Loucy (cell line): ENCODE measurements around the gene ZNF608.

Source experiments
- H2AFZ ChIP-seq: fragments of 200-600 bp; sonication (generic); 2 replicates; pipeline ENCODE4 v1.6.0; 2016; ENCODE audit warnings: antibody characterized with exemption, mild to moderate bottlenecking, low read length, moderate library complexity
- H3F3A ChIP-seq: fragments of 200-600 bp; 2 replicates; pipeline ENCODE4 v1.6.0; 2016; ENCODE audit warnings: antibody characterized with exemption, low read depth, mild to moderate bottlenecking
- H3K27me3 ChIP-seq: fragments of 200-600 bp; sonication (generic); 2 replicates; pipeline ENCODE4 v1.6.1; 2014; ENCODE audit warnings: low read length, mild to moderate bottlenecking; ENCODE audit not compliant: insufficient read depth, poor library complexity, severe bottlenecking
- H3K36me3 ChIP-seq: fragments of 200-600 bp; sonication (generic); 2 replicates; pipeline ENCODE4 v1.6.1; 2016; ENCODE audit warnings: low read length; ENCODE audit not compliant: insufficient read depth
- H3K4me1 ChIP-seq: fragments of 200-600 bp; sonication (generic); 2 replicates; pipeline ENCODE4 v1.5.1; 2014; ENCODE audit warnings: low read length, mild to moderate bottlenecking; ENCODE audit not compliant: insufficient read depth, poor library complexity, severe bottlenecking
- H3K4me2 ChIP-seq: fragments of 200-600 bp; sonication (generic); 2 replicates; pipeline ENCODE4 v1.6.0; 2014; ENCODE audit warnings: antibody characterized with exemption, low read length, low read depth, mild to moderate bottlenecking; ENCODE audit not compliant: poor library complexity, severe bottlenecking
- H3K4me3 ChIP-seq: fragments of 200-600 bp; sonication (generic); 2 replicates; pipeline ENCODE4 v1.5.1; 2014; ENCODE audit warnings: low read length, mild to moderate bottlenecking, mixed read lengths; ENCODE audit not compliant: poor library complexity, severe bottlenecking
- H3K79me2 ChIP-seq: fragments of 200-600 bp; sonication (generic); 2 replicates; pipeline ENCODE4 v1.6.1; 2014; ENCODE audit warnings: low read length; ENCODE audit not compliant: insufficient read depth
- H3K9ac ChIP-seq: fragments of 200-600 bp; sonication (generic); 2 replicates; pipeline ENCODE4 v1.6.0; 2014; ENCODE audit warnings: mild to moderate bottlenecking, low read depth, low read length, moderate library complexity; ENCODE audit not compliant: poor library complexity, severe bottlenecking
- H3K9me2 ChIP-seq: fragments of 200-600 bp; sonication (generic); replicated peaks from 2 replicates; pipeline ENCODE4 v1.6.1; 2016; ENCODE audit warnings: low read depth, low read length, mixed read lengths
- H3K9me3 ChIP-seq: fragments of 200-600 bp; sonication (generic); 2 replicates; pipeline ENCODE4 v1.6.1; 2014; ENCODE audit warnings: mild to moderate bottlenecking, antibody characterized with exemption, low read length, low read depth; ENCODE audit not compliant: insufficient read depth
- H4K20me1 ChIP-seq: fragments of 200-600 bp; sonication (generic); 2 replicates; pipeline ENCODE4 v1.6.0; 2014; ENCODE audit warnings: antibody characterized with exemption, low read length, mild to moderate bottlenecking; ENCODE audit not compliant: insufficient read depth, poor library complexity, severe bottlenecking
- EZH2phosphoT487 ChIP-seq: fragments of 200-600 bp; IDR thresholded peaks from 2 replicates; pipeline ENCODE4 v1.6.1; 2018; ENCODE audit warnings: antibody characterized with exemption, mild to moderate bottlenecking, moderate library complexity, borderline replicate concordance
- TF ChIP-seq, protein P1 (sequence below): fragments of 200-600 bp; sonication (generic); conservative IDR thresholded peaks from 2 replicates; pipeline ENCODE4 v1.5.1; 2014; ENCODE audit warnings: mild to moderate bottlenecking, antibody characterized with exemption, low read length

ZNF608 gene

DNA sequence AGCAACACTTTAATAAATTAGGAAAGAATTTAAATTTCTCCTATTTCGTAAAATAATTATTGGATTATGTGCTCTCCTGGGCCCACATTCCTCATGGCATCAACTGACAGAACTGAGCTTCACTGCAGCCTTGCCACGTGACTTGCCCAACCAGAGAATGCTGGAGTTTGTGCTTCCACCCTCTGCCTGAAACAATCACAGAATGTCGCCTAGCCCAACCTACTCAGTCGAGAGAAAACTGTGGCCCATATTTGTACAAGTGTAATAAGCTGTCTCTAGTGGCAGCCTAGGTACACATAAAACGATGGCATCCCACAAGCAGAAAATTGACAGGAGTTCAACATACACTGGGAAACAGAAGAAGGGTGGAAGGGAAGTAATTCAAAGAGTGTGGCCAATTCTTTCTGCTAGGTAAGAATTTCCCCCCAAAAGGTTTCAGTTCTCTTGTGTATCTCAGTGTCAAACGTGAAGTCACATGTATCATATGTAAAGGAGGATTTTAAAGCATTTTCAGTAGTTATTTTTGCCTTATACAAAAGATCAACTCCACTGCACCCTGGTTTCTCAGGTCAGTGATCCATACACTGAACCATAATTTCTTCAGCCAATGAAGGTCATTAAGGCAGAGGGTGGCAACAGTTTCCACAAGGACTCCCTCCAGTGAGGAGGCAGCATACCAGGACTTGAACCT is 41.7 kb downstream of the ZNF608 start:
- TF ChIP-seq, protein P1, sequence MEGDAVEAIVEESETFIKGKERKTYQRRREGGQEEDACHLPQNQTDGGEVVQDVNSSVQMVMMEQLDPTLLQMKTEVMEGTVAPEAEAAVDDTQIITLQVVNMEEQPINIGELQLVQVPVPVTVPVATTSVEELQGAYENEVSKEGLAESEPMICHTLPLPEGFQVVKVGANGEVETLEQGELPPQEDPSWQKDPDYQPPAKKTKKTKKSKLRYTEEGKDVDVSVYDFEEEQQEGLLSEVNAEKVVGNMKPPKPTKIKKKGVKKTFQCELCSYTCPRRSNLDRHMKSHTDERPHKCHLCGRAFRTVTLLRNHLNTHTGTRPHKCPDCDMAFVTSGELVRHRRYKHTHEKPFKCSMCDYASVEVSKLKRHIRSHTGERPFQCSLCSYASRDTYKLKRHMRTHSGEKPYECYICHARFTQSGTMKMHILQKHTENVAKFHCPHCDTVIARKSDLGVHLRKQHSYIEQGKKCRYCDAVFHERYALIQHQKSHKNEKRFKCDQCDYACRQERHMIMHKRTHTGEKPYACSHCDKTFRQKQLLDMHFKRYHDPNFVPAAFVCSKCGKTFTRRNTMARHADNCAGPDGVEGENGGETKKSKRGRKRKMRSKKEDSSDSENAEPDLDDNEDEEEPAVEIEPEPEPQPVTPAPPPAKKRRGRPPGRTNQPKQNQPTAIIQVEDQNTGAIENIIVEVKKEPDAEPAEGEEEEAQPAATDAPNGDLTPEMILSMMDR, result no peak
- no peak for TF ChIP-seq EZH2phosphoT487
- H3F3A ChIP-seq, result no peaks in the 10 kb centered on the region
- no peaks in the 10 kb centered on the region for H3K9me2 ChIP-seq
- H2AFZ ChIP-seq, result no peak overlapping the region
- H3K9me3 ChIP-seq, result no peaks in the 10 kb centered on the region
- H3K27me3 ChIP-seq, result peaks cover 55% of the 10 kb centered on the region
- no peaks in the 10 kb centered on the region for H3K36me3 ChIP-seq
- H3K79me2 ChIP-seq, result no peaks in the 10 kb centered on the region
- no peaks in the 10 kb centered on the region for H4K20me1 ChIP-seq
- H3K4me1 ChIP-seq, result no peaks in the 10 kb centered on the region
- H3K4me3 ChIP-seq, result no peak overlapping the region
- no peak overlapping the region for H3K9ac ChIP-seq
- no peak overlapping the region for H3K4me2 ChIP-seq

DNA sequence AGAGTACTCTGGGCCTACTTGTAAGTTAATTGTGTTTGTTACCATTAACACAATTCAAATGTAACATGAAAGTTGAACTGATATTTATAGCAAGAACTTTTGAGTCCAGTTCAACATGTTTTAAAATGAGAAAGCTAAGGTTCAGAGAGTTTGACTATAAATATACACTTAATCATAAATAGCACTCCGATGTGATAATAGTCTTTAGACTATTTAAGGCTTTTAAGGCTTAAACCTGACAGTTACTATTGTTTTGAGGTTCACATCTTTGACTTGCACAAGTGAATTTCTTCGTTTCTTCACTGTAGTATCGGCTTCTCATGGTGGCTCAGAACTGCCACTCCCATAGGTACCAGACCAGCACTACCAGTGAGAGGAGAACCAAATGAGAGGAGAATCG is 42.4 kb downstream of the ZNF608 start:
- H4K20me1 ChIP-seq, result no peaks in the 10 kb centered on the region
- no peak overlapping the region for H2AFZ ChIP-seq
- no peak overlapping the region for H3K4me3 ChIP-seq
- H3K27me3 ChIP-seq, result peaks cover 62% of the 10 kb centered on the region
- H3K36me3 ChIP-seq, result no peaks in the 10 kb centered on the region
- H3K4me1 ChIP-seq, result no peaks in the 10 kb centered on the region
- H3K79me2 ChIP-seq, result no peaks in the 10 kb centered on the region
- H3K4me2 ChIP-seq, result no peak overlapping the region
- H3K9me3 ChIP-seq, result no peaks in the 10 kb centered on the region
- no peaks in the 10 kb centered on the region for H3K9me2 ChIP-seq
- no peak overlapping the region for H3K9ac ChIP-seq
- H3F3A ChIP-seq, result no peaks in the 10 kb centered on the region
- TF ChIP-seq, protein P1, result no peak
- no peak for TF ChIP-seq EZH2phosphoT487

DNA sequence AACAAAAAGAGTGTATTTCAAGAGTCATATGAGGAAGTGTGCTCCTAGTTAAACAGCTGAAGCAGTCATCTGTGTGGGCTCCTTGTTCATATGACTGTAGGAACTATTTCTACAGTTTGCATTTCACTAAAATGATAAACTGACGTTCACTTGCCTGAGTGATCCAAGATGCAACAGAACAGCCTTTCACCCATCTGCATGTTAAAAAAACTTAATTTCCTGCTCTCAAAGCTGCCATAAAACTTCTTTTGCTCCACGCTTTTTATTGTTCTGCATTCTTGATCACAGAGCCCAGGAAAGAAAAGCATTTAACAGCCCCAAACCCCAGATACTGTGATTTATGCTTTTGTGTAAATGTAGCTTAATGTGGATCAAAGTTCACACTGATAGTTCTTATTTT is 43.9 kb downstream of the ZNF608 start:
- H3K9me3 ChIP-seq, result no peaks in the 10 kb centered on the region
- H2AFZ ChIP-seq, result no peak overlapping the region
- TF ChIP-seq, protein P1, result no peak
- no peak for TF ChIP-seq EZH2phosphoT487
- peaks cover 77% of the 10 kb centered on the region for H3K27me3 ChIP-seq
- H3K9ac ChIP-seq, result no peak overlapping the region
- H4K20me1 ChIP-seq, result no peaks in the 10 kb centered on the region
- H3K79me2 ChIP-seq, result no peaks in the 10 kb centered on the region
- no peak overlapping the region for H3K4me3 ChIP-seq
- H3K4me2 ChIP-seq, result no peak overlapping the region
- H3K9me2 ChIP-seq, result no peaks in the 10 kb centered on the region
- no peaks in the 10 kb centered on the region for H3K4me1 ChIP-seq
- H3F3A ChIP-seq, result no peaks in the 10 kb centered on the region
- no peaks in the 10 kb centered on the region for H3K36me3 ChIP-seq
